Stimulated activated CD8-positive, alpha-beta memory T cell treated with anti-CD3 and anti-CD28 coated beads, Interleukin-7, amount 100 ng/mL, for 48 hours (primary cell): ENCODE measurements around the gene CLIC6.
"Not testable (repeated sequence)": the region's sequence is repeated elsewhere in the genome, so short reads cannot be mapped to it uniquely, and the experiment has no call there.

Experiments
- DNase-seq, 2 donors: peaks; one replicate each; pipeline ENCODE4 v3.0.0-alpha.2; 2020; ENCODE audit warnings: low read depth in 1 of 2; ENCODE audit errors: extremely low read depth in 1 of 2

The CLIC6 gene

DNA sequence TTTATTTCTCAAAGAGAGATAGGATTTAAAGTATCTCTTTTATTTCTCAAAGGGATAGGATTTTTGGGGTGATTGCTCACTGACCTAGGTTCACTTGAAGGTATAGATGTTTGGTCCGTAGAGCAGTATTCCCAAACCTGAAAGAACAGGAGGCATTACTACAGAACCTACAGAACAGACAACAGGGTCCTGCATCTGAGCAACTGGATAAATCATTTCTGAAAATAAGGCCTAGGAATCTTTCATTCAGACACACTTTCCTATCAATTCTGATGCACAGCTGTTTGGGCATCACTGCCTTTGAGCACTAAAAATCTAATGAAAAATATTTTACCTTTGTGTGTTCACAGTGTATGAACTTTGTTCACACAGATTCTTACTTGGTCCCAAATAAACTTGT is 17.2 kb upstream of the CLIC6 start:
- DNase-seq = no peak

DNA sequence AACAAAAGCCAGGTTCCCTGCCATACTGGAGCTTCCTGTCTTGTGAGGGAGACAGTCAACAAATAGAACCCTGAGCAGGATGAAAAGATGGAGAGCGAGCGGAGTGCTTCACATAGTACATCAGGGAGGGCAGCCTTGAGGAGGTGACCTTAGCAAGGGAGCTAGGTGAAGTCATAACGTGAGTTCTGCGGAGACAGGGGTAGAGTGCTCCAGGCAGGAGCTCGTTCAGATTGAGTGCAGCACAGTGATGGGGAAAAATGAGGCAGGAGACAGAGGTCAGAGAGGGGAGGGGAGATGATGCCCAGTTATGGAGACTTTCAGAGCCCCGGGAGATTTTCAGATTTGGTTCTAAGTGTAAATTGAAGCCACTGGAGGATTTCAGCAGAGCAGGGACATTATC is 15.3 kb upstream of the CLIC6 start:
- DNase-seq = no peak

DNA sequence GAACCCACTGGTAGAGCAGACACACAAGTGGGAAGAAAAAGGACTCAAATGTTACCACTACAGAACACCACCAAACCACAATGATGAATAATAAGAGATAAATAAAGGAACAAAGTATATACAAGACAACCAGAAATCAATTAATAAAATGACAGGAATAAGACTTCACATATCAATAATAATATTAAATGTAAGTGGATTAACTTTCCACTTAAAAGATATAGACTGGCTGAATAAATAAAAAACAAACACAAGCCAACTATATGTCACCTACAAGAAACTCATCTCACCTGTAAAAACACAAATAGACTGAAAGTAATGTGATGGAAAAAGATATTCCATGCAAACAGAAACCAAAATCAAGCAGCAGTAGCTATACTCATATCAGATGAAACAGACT is 6.9 kb upstream of the CLIC6 start:
- no peak for DNase-seq

DNA sequence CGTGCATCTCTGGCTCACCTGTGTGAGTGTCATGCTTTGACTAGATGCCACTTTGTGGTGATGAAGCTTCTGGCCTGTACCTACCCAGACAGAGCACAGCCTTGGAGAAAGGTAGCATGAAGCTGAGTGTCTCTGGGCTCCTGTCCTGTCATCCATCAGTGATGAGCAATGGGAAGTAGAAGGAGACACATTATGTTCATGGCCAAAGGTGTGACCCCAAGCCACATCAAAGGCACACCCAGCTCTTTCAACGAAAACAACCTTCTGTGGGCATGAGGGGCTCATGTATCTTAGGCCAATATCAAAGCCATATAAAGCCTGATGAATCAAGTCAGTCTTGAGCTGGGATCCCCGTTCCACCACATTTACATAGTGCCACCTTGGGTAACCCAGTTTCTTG is 1.0 kb upstream of the CLIC6 start:
- no peak for DNase-seq

DNA sequence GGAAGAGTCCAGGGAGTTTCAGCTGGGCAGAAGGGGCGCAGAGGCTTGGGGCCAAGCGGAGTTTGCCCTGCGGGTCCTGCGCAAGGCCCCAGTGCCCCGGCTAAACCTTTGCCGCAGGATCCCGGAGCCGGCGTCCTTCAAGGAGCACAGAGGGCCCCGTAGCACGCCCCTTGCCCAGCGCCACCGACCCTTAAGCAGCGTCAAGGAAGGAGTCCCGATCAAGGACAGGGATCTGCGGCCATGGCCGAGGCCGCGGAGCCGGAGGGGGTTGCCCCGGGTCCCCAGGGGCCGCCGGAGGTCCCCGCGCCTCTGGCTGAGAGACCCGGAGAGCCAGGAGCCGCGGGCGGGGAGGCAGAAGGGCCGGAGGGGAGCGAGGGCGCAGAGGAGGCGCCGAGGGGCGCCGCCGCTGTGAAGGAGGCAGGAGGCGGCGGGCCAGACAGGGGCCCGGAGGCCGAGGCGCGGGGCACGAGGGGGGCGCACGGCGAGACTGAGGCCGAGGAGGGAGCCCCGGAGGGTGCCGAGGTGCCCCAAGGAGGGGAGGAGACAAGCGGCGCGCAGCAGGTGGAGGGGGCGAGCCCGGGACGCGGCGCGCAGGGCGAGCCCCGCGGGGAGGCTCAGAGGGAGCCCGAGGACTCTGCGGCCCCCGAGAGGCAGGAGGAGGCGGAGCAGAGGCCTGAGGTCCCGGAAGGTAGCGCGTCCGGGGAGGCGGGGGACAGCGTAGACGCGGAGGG is 520 bp downstream of the CLIC6 start:
- DNase-seq = peak in 1 of 2 donors; percentile 20

DNA sequence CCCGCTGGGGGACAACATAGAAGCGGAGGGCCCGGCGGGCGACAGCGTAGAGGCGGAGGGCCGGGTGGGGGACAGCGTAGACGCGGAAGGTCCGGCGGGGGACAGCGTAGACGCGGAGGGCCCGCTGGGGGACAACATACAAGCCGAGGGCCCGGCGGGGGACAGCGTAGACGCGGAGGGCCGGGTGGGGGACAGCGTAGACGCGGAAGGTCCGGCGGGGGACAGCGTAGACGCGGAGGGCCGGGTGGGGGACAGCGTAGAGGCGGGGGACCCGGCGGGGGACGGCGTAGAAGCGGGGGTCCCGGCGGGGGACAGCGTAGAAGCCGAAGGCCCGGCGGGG is 1.1 kb downstream of the CLIC6 start:
- DNase-seq = not testable (repeated sequence)

DNA sequence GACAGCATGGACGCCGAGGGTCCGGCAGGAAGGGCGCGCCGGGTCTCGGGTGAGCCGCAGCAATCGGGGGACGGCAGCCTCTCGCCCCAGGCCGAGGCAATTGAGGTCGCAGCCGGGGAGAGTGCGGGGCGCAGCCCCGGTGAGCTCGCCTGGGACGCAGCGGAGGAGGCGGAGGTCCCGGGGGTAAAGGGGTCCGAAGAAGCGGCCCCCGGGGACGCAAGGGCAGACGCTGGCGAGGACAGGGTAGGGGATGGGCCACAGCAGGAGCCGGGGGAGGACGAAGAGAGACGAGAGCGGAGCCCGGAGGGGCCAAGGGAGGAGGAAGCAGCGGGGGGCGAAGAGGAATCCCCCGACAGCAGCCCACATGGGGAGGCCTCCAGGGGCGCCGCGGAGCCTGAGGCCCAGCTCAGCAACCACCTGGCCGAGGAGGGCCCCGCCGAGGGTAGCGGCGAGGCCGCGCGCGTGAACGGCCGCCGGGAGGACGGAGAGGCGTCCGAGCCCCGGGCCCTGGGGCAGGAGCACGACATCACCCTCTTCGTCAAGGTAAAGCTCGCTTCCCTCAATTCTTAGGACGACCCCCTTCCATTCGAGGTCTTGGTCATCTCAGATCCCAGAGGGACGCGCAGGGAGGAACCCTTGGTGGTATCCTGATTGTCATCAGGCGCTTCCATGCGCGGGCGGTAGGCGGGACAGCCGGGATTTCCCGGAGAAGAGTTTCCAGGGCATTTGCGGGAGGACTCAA is 1.6 kb downstream of the CLIC6 start:
- DNase-seq = no peak

DNA sequence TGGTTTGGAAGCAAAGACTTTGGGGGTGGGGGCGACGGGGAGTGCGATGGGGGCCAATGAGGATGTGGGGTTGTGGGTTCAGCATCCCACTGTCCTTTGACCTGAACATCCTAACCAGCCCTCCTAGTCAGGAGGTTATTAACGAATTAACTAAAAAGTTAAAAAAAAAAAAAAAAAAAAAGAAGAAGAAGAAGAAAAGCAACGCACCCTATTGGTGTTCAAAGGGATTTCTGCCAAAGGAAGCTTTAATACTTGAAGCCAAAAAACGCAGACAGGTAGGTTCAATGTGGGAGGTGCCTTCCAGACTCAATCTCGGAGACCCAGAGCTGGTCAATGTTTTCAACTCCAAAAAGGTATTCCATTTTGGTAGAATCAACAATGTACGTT is 2.2 kb downstream of the CLIC6 start:
- no peak for DNase-seq

DNA sequence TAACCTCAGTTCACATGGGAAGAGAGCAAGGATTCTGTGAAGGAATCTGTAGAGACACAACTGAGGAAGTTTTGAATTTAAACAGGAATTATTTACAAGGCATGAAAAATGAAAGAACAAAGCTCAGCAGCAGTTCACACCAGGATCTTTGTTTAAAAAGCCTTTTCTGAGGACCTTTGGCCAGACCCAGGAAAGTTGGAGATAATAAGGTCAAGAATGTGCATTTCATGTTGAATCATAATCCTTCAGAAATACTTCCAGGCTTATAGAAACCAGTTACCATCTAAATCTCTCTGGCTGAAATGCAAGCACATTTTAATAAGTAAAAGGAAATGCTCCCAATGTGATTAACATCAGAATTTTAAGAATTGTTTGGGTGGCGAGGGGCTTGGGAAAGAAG is 2.7 kb downstream of the CLIC6 start:
- no peak for DNase-seq

DNA sequence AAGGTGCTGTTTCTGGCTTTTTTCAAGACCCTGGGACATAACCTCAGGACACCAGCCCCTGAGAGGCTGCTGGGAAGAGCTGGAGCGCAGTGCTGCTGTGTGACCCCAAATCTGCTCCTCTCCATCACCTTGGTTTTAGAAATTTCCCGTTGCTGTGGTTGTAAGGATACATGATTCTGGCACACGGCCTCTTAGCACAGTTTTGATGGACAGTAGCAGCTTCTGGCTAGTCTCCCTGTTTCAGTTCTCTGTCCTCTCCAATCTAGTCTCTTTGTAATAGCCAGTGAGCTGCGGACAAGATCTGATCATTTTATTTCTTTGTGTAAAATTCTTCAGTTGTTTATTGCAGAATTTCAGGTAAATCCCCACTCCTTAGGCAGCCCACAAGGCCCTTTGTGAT is 3.1 kb downstream of the CLIC6 start:
- no peak for DNase-seq

DNA sequence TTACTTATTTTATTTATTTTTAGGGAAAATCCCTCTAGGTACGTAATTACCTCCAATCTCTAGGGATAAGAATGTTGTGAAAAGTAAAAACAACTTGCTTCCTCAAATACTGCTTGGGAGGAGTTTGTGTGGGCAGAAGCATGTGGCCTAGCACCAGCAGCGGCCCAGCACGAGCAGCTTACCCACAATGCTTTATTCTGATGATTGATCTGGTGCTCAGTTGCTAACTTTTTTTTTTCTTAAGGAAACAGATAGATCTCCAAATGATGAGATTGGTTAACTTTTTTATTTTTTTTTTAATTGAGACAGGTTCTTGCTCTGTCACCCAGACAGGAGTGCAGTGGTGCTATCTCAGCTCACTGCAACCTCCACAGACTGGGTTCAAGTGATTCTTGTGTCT is 4.2 kb downstream of the CLIC6 start:
- DNase-seq = no peak

DNA sequence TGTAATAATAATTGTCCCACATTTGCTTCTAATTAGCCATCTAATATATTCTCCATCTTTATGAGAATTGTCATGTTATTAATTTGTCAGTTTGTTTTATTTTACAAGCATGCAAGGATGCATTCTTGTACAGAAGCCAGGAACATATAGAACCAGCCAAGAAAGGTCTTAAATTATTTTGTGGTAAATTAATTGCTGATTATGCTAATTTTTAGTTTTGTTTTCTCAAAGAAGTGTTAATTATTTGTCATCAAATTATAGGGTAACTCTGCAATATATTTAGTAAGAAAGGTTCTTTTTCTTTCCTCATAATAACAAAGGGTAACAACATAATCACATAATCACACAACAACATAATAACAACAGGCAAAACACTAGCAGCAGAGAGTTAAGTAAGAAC is 5.7 kb downstream of the CLIC6 start:
- no peak for DNase-seq

DNA sequence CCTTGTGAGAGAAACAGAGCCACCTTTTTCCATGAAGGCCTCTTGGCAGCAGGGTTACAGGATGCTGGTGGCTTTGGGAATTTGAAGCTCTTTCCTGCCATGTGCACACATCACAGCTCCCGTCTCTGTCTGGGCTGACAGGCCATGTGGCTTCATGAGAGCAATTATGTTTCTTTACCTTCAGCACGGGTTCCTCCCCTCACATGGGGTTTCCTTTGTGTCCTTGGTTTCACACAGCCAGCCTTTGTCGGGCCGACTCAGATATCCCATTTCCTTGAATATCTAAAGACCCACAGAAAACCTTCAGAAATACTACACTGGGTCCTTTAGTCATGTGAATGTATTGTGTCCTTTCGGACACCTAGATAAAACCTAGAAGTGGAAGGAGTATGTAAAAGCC is 7.1 kb downstream of the CLIC6 start:
- no peak for DNase-seq

DNA sequence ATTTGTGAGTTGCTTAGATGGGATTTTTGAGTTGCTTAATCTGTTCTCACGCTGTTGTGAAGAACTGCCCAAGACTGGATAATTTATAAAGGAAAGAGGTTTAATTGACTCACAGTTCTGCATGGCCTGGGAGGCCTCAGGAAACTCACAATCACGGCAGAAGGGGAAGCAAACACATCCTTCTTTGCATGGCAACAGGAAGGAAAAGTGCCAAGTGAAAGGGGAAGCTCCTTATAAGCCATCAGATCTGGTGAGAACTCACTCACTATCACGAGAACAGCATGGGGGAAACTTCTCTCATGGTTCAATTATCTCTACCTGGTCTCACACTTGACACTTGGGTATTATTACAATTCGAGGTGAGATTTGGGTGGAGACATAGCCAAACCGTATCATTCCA is 10.3 kb downstream of the CLIC6 start:
- DNase-seq = no peak

DNA sequence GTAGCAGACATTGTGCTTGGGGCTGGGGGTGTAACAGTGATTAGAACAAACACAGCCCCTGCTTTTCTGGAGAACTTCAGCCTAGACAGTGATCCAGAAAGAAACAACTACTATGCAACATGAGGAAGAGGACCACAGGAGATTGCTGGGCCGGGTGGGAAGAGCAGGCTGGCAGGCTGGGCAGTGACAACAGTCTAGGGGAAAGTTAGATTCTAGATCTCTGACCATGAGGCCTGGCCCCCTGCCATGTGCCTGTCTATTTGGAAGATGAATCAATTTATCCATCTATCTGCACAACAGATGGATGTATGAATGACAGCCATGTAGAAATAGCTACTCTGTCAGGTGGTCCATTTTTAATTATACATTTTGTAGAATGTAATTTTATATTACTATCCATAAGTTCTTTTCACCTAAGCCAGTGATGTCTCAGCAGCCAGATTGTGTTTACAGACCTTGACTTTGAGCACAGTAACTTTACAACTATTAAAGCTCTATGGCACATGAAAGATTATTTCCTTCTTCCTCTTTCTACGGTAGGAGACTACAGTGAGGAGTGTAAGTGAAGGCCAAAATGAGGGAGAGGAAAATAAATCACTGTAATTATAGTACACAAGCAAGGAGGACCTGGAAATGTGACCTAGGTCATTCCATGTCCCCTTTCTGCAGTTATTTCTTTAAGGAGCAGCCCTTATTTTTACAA is 15.5 kb downstream of the CLIC6 start:
- no peak for DNase-seq

DNA sequence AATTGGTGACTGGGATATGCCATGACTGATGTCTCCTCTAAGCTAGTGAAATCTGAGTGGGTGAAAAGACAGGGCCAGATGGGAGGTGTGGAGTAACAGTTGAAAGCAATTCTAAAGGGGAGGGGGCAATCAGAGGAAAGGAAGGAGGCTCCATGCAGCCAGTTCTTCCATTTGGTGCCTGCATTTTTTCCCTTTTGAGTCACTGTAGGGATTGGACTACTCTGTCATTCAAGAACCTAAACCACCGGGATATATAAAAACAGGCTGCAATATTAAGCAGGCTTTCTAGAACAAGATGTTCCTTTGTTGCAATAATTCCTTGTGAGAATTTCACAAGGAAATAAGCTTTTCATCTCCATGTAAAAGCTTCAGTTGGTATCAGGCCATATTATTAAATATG is 18.3 kb downstream of the CLIC6 start:
- no peak for DNase-seq

DNA sequence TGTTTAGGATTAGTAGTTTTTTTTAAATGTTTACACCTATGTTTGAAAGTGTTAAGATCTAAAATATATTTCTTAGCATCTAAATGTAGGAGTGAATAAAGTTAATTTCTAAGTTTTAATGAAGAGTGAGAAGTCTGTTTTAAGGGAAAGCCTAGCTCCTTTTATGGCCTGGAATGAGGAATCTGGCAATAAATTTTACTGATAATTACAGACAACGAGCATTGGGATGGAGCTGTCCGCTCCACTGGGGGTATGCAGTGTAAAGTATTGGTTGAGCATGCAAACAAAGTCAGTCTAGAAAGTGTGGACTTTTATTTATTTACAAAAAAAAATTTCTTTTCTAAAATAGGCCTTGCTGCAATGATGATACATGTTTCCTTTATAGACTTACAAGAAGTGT is 19.0 kb downstream of the CLIC6 start:
- DNase-seq = no peak

DNA sequence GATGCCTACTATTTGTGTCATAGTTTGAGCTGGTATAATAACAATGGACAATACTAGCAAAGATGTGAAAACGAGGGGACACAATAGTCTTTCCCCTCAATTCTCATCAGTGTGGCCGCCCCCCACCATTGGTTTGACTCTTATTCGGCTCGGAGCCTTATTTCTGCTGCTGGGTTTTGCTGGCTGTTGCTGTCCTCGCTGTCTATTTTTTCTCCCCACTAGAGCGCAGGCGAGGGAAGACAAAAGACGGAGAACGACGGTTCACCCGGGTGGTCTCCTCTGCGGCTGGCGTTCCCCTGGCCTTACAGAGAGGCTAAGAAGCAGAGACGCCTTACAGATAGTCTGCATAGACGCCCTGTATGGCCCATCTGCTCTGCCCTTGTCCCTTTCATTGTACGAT is 19.4 kb downstream of the CLIC6 start:
- DNase-seq = no peak

DNA sequence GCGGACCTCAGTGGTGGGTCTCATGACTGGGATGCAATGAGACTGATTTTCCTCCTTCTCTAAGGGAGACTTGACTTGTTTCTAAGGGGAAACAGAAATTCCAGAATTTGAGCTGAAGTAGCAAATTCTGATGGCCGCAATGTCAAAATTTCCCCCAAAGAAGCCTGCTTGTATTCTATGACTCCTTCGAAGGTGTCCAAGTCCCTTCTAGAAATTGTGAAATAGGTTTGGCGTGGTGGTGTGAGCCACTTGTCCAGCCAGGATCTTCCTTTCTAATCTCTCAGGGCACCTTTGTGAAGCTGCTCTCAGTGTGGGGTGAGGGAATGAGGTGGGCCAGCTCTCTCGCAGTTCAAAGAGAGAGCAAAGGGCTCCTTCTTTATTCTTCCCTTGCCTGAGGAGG is 19.9 kb downstream of the CLIC6 start:
- DNase-seq = no peak

DNA sequence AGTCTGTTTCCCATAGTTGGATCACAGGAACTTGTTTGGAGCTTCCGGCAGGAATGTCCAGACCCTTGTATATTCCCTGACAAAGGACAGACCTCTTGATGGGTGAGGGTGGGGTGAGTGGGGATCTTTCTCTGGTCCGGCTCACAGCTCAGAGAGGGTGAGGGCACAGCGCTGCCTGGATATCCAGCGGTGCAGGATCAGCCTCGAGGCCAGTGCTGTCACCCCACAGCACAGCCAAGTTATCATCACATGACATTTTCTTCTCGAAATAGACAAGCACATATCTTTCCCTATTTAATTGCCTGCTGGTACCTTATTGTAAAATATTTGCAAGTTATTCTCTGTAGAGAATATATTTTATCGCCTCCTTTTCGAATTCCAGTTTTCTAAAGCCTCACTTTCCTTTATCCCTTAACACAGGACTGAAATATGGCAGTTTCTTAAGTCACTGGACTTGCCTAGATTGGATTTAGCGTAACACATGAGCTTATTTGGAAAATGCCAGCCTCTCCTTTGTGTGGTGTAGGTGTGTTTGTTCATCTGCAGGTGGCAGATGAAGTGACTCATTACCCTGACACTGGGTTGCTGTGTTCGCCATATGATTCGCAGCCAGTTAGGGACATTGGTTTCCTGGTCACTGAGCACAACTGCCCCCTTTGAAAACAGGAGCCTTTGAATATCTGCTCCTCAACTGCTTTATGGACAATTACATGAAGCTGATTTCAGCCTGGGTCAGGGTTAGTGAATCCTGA is 21.4 kb downstream of the CLIC6 start:
- DNase-seq = no peak

DNA sequence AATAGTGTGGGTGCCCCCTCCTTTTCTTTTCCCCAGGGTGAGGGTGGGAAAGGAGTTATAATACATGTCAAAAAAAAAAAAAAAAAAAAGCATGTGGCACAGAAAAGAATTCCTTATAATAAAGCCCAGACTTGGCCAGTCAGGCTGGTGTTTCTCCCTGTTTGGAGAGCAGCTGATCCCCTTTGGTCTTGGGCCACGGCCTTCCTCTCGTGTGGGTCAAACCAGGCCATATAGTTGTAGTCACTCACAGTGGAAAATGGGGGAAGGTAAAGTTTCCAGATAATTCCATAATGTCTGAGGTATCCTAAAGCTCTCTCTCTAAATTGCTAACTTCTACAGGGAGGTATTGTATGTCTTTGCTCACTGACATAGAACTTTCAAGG is 22.0 kb downstream of the CLIC6 start:
- no peak for DNase-seq
